Liver (tissue), 9 donors: Measurements from ENCODE around the gene FILIP1. TPM values are rescaled to one million over a fixed set of nuclear protein-coding genes. Genes with fewer than 3 reads are reported as not detected.

Source experiments
- DNase-seq: peaks from one replicate; pipeline ENCODE4 v3.0.0-alpha.2; 2017; ENCODE audit warnings: low spot score
- H3K27ac ChIP-seq, 2 donors: one replicate each; pipeline ENCODE4 v1.7.0; 2013; ENCODE audit warnings: inconsistent platforms in 2 of 2, low read length in 2 of 2, control low read depth in 1 of 2, low read depth in 1 of 2, mild to moderate bottlenecking in 1 of 2
- H3K27me3 ChIP-seq, 4 donors: one replicate each; pipeline versions ENCODE4 v1.6.1 to v1.7.0; 2013; ENCODE audit warnings: low read length in 3 of 4, inconsistent platforms in 1 of 4, mild to moderate bottlenecking in 1 of 4, moderate library complexity in 1 of 4; ENCODE audit not compliant: control insufficient read depth in 4 of 4, insufficient read depth in 4 of 4
- H3K36me3 ChIP-seq, 4 donors: one replicate each; pipeline versions ENCODE4 v1.6.1 to v1.7.0; 2013; ENCODE audit warnings: low read length in 3 of 4, mild to moderate bottlenecking in 3 of 4, low read depth in 1 of 4, moderate library complexity in 1 of 4; ENCODE audit not compliant: control insufficient read depth in 4 of 4, insufficient read depth in 3 of 4
- H3K4me1 ChIP-seq, 4 donors: one replicate each; pipeline versions ENCODE4 v1.6.1 to v1.7.0; 2013; ENCODE audit warnings: low read length in 3 of 4, mild to moderate bottlenecking in 3 of 4, moderate library complexity in 1 of 4; ENCODE audit not compliant: control insufficient read depth in 4 of 4, insufficient read depth in 4 of 4
- H3K4me3 ChIP-seq, 3 donors: one replicate each; pipeline versions ENCODE4 v1.6.1 to v1.7.0; 2013; ENCODE audit warnings: low read length in 3 of 3, control low read depth in 1 of 3, low read depth in 1 of 3, mild to moderate bottlenecking in 1 of 3
- H3K9ac ChIP-seq, 2 donors: one replicate each; pipeline ENCODE4 v1.7.0; 2013; ENCODE audit warnings: low read length in 2 of 2, mild to moderate bottlenecking in 2 of 2, moderate library complexity in 2 of 2, control low read depth in 1 of 2, low read depth in 1 of 2
- H3K9me3 ChIP-seq, 4 donors: one replicate each; pipeline versions ENCODE4 v1.6.1 to v1.7.0; 2013; ENCODE audit warnings: low read length in 3 of 4; ENCODE audit not compliant: control insufficient read depth in 4 of 4
- ATF3 ChIP-seq: IDR thresholded peaks from 2 replicates; pipeline ENCODE4 v1.6.1; 2016; ENCODE audit warnings: antibody characterized with exemption
- CTCF ChIP-seq: fragments of 150-350 bp; IDR thresholded peaks from 2 replicates; pipeline ENCODE4 v1.5.1; 2017; ENCODE audit warnings: improper control_type of control experiment, low read depth, low read length; ENCODE audit not compliant: missing input control
- EGR1 ChIP-seq, 2 donors: IDR thresholded peaks; 2 replicates each; pipeline ENCODE4 v1.6.1; 2016 to 2018; ENCODE audit warnings: antibody characterized with exemption in 2 of 2, low read depth in 2 of 2
- FOXA1 ChIP-seq: IDR thresholded peaks from 2 replicates; pipeline ENCODE4 v1.6.1; 2016; ENCODE audit warnings: antibody characterized with exemption
- FOXA2 ChIP-seq: IDR thresholded peaks from 2 replicates; pipeline ENCODE4 v1.6.1; 2016; ENCODE audit warnings: antibody characterized with exemption
- GABPA ChIP-seq, 2 donors: IDR thresholded peaks in 1 of 2; conservative IDR thresholded peaks in 1 of 2; 2 replicates each; pipeline ENCODE4 v1.6.1; 2016; ENCODE audit warnings: antibody characterized with exemption in 2 of 2, mild to moderate bottlenecking in 1 of 2, moderate library complexity in 1 of 2
- HNF4A ChIP-seq, 2 donors: conservative IDR thresholded peaks; 2 replicates each; pipeline ENCODE4 v1.6.1; 2016; ENCODE audit warnings: antibody characterized with exemption in 2 of 2, mild to moderate bottlenecking in 2 of 2
- HNF4G ChIP-seq: IDR thresholded peaks from 2 replicates; pipeline ENCODE4 v1.6.1; 2016; ENCODE audit warnings: antibody characterized with exemption
- JUND ChIP-seq, 2 donors: IDR thresholded peaks; 2 replicates each; pipeline ENCODE4 v1.6.1; 2016; ENCODE audit warnings: antibody characterized with exemption in 2 of 2
- MAX ChIP-seq: IDR thresholded peaks from 2 replicates; pipeline ENCODE4 v1.6.1; 2016; ENCODE audit warnings: antibody characterized with exemption
- NR2F2 ChIP-seq: IDR thresholded peaks from 2 replicates; pipeline ENCODE4 v1.6.1; 2016; ENCODE audit warnings: antibody characterized with exemption
- RAD21 ChIP-seq, 2 donors: IDR thresholded peaks; 2 replicates each; pipeline ENCODE4 v1.6.1; 2016; ENCODE audit warnings: antibody characterized with exemption in 2 of 2, mild to moderate bottlenecking in 2 of 2
- REST ChIP-seq: IDR thresholded peaks from 2 replicates; pipeline ENCODE4 v1.6.1; 2016; ENCODE audit warnings: antibody characterized with exemption, mild to moderate bottlenecking
- RXRA ChIP-seq, 2 donors: IDR thresholded peaks; 2 replicates each; pipeline ENCODE4 v1.6.1; 2017 to 2018; ENCODE audit warnings: antibody characterized with exemption in 2 of 2, mild to moderate bottlenecking in 1 of 2
- SP1 ChIP-seq: IDR thresholded peaks from 2 replicates; pipeline ENCODE4 v1.6.1; 2018; ENCODE audit warnings: antibody characterized with exemption, mild to moderate bottlenecking
- TAF1 ChIP-seq: conservative IDR thresholded peaks from 2 replicates; pipeline ENCODE4 v1.6.1; 2016; ENCODE audit warnings: antibody characterized with exemption, mild to moderate bottlenecking
- YY1 ChIP-seq: IDR thresholded peaks from 2 replicates; pipeline ENCODE4 v1.6.1; 2016; ENCODE audit warnings: antibody characterized with exemption, mild to moderate bottlenecking
- ZBTB33 ChIP-seq: IDR thresholded peaks from 2 replicates; pipeline ENCODE4 v1.6.1; 2016; ENCODE audit warnings: antibody characterized with exemption
- WGBS: extraction: QIAGEN DNeasy Blood & Tissue Kit; methylation state at CpG from one replicate; pipeline ENCODE4 v1.1.7; 2013; 5-methylcytosine and 5-hydroxymethylcytosine counted together
- polyA plus RNA-seq, 2 donors: library from polyadenylated mRNA; stranded (reverse) in 1 of 2; unstranded in 1 of 2; fragments of 200-250 nt in 1 of 2; fragments of >200 nt in 1 of 2; fragmentation: Nextera tagmentation in 1 of 2; extraction: Ambion mirVana in 1 of 2; gene quantifications; one replicate each; pipeline versions ENCODE4 v1.2.1 to v1.2.3, GENCODE V29; 2013 to 2015
- total RNA-seq, 2 donors: library from RNA; depleted of rRNA; stranded (reverse); fragments of >200 nt; gene quantifications; one replicate each; pipeline ENCODE4 v1.2.3, GENCODE V29; 2014
- donor health status: healthy.
- donor health status: healthy.
- donor health status: healthy.
- donor health status: healthy.
- donor health status: healthy.

The FILIP1 gene
- total and polyA plus RNA-seq, 4 donors, result 0.70 to 2.8 (median 1.1) TPM

GRCh38 chr6:75393806-75394205 is 99.8 kb downstream of the FILIP1 start:
- no peak overlapping the region for H3K27ac ChIP-seq
- no peak overlapping the region for H3K4me3 ChIP-seq
- no peaks in the 10 kb centered on the region for H3K36me3 ChIP-seq
- H3K27me3 ChIP-seq, result no peaks in the 10 kb centered on the region
- H3K4me1 ChIP-seq, result no peaks in the 10 kb centered on the region
- DNase-seq, result no peak
- TF ChIP-seq ATF3 (no peak), TAF1 (no peak), ZBTB33 (no peak), RAD21 (IDR thresholded peaks at IDR 0.05) (no peak), HNF4G (no peak), NR2F2 (no peak), FOXA1 (no peak), YY1 (no peak), JUND (IDR thresholded peaks at IDR 0.05) (no peak), FOXA2 (no peak), GABPA (IDR thresholded peaks at IDR 0.05 in 1 of 2, conservative IDR thresholded peaks at IDR 0.05 in 1 of 2) (no peak), CTCF (no peak), REST (no peak), EGR1 (IDR thresholded peaks at IDR 0.05; ENCODE audit: low read depth in 2 of 2) (no peak), HNF4A (conservative IDR thresholded peaks at IDR 0.05) (no peak)
- no peaks in the 10 kb centered on the region for H3K9me3 ChIP-seq
- no peak overlapping the region for H3K9ac ChIP-seq

- no peak overlapping the region for H3K9ac ChIP-seq
- 97% methylated on average over 1 of the region's 1 CpG for WGBS
- TF ChIP-seq FOXA2, result no peak
- no peak for TF ChIP-seq HNF4G
- no peak for TF ChIP-seq RXRA (IDR thresholded peaks at IDR 0.05)
- TF ChIP-seq HNF4A (conservative IDR thresholded peaks at IDR 0.05), result no peak
- no peak for TF ChIP-seq MAX
- TF ChIP-seq RAD21 (IDR thresholded peaks at IDR 0.05), result no peak
- TF ChIP-seq SP1, result no peak
- TF ChIP-seq TAF1, result no peak
- no peak for TF ChIP-seq REST
- TF ChIP-seq ATF3, result no peak
- TF ChIP-seq ZBTB33, result no peak
- no peak for TF ChIP-seq FOXA1
- no peak for TF ChIP-seq JUND (IDR thresholded peaks at IDR 0.05)
These were observed 102.3 kb downstream of the FILIP1 start for GRCh38 chr6:75391276-75391675.

More at GRCh38 chr6:75391276-75391675, 102.3 kb downstream of the FILIP1 start:
- DNase-seq, result no peak
- H3K4me1 ChIP-seq, result no peaks in the 10 kb centered on the region
- H3K27me3 ChIP-seq, result no peaks in the 10 kb centered on the region
- H3K27ac ChIP-seq, result no peak overlapping the region
- H3K9me3 ChIP-seq, result no peaks in the 10 kb centered on the region
- no peak overlapping the region for H3K4me3 ChIP-seq
- no peaks in the 10 kb centered on the region for H3K36me3 ChIP-seq
